ENCODE measurements around the gene QRSL1. TPM values are rescaled to one million over a fixed set of nuclear protein-coding genes. Genes with fewer than 3 reads are reported as not detected.

The QRSL1 gene
- total RNA-seq, 1 experiment from 2014 or later, result 19.5 TPM

DNA sequence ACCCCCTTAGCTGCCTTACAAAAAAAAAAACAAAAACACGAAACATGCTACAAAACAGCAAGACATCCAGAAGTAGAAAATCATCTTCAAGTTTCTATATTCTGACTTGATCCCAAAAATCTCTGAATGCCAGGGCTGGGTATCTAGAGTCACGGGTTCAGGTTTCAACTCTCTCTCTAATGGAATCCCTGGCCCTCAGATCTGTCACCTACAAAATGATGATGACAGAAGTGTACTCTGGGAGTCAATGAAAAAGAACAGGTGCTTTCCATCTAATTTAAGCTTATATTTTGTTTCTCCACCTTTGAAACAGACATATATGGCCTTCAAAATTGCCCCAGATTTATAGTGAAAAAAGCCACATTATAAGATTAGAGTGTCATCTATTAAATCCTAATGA is 18.3 kb upstream of the QRSL1 start:
- Mint-ChIP-seq H3K4me3 (no peak overlapping the region), H3K27ac (no peak overlapping the region), H3K4me1 (peaks cover 53 to 66% of the 10 kb centered on the region in 2 experiments), H3K27me3 (ENCODE audit: low read depth) (no peaks in the 10 kb centered on the region), H3K36me3 (ENCODE audit: insufficient read depth in 1 of 3, low read depth in 3 of 3) (peaks cover 13 to 33% (median 13%) of the 10 kb centered on the region in 3 experiments), H3K9me3 (peaks cover 10 to 16% of the 10 kb centered on the region in 2 experiments)
- no peak overlapping the region for H3K4ac ChIP-seq (ENCODE audit: low read depth, low read length)
- H3K27me3 ChIP-seq (ENCODE audit: insufficient read depth, low read length), result no peaks in the 10 kb centered on the region
- no peak overlapping the region for H4K5ac ChIP-seq (ENCODE audit: insufficient read length, low read depth, low read length)
- no peak overlapping the region for H2BK12ac ChIP-seq (ENCODE audit: insufficient read length, low read depth, low read length)
- H3K4me2 ChIP-seq (ENCODE audit: insufficient read depth, insufficient read length, low read length), result no peak overlapping the region
- no peak overlapping the region for H4K8ac ChIP-seq (replicated peaks; ENCODE audit: insufficient read length, low read depth, low read length)
- H3K14ac ChIP-seq (ENCODE audit: insufficient read depth, low read length), result no peak overlapping the region
- no peaks in the 10 kb centered on the region for H3K79me1 ChIP-seq (ENCODE audit: insufficient read depth, low read depth, low read length, poor library complexity, severe bottlenecking)
- WGBS (ENCODE audit: extremely low coverage, insufficient read length, low lambda C conversion rate), result no CpG with 5 or more reads among the region's 2 CpGs
- H3K9me3 ChIP-seq (ENCODE audit: control insufficient read depth, low read depth, low read length), result no peaks in the 10 kb centered on the region
- no peak overlapping the region for H2BK15ac ChIP-seq (ENCODE audit: low read depth, low read length)
- peaks cover 9% of the 10 kb centered on the region; the same call in 1 of the 2 replicates for H3K4me1 ChIP-seq (ENCODE audit: insufficient read depth, low read length)
- no peak overlapping the region for H2BK120ac ChIP-seq (ENCODE audit: low read depth, low read length, poor library complexity, severe bottlenecking)
- H2BK5ac ChIP-seq (ENCODE audit: insufficient read length, low read length), result no peak overlapping the region
- no peak overlapping the region for H2AK5ac ChIP-seq (ENCODE audit: insufficient read length, low read length)
- no peak overlapping the region for H4K91ac ChIP-seq (ENCODE audit: insufficient read length, low read depth, low read length)
- H3K23me2 ChIP-seq (ENCODE audit: insufficient read length, low read depth, low read length, poor library complexity, severe bottlenecking), result no peaks in the 10 kb centered on the region
- no peak overlapping the region for H3K23ac ChIP-seq (ENCODE audit: insufficient read length, low read depth, low read length)
- no peaks in the 10 kb centered on the region for H4K20me1 ChIP-seq (ENCODE audit: control insufficient read depth, insufficient read depth, insufficient read length)
- H3K9ac ChIP-seq (ENCODE audit: extremely low read depth, insufficient read length, low read length), result no peak overlapping the region
- no peak overlapping the region for H3T11ph ChIP-seq (ENCODE audit: low read length)
- no peak overlapping the region for H2AFZ ChIP-seq (ENCODE audit: low read length)
- no peak overlapping the region for H2BK20ac ChIP-seq (ENCODE audit: low read depth, low read length, poor library complexity, severe bottlenecking)
- H3K56ac ChIP-seq (ENCODE audit: insufficient read length, low read depth, low read length), result no peak overlapping the region
- H3K79me2 ChIP-seq (ENCODE audit: insufficient read depth, low read length), result no peaks in the 10 kb centered on the region
- TF ChIP-seq, protein P1, sequence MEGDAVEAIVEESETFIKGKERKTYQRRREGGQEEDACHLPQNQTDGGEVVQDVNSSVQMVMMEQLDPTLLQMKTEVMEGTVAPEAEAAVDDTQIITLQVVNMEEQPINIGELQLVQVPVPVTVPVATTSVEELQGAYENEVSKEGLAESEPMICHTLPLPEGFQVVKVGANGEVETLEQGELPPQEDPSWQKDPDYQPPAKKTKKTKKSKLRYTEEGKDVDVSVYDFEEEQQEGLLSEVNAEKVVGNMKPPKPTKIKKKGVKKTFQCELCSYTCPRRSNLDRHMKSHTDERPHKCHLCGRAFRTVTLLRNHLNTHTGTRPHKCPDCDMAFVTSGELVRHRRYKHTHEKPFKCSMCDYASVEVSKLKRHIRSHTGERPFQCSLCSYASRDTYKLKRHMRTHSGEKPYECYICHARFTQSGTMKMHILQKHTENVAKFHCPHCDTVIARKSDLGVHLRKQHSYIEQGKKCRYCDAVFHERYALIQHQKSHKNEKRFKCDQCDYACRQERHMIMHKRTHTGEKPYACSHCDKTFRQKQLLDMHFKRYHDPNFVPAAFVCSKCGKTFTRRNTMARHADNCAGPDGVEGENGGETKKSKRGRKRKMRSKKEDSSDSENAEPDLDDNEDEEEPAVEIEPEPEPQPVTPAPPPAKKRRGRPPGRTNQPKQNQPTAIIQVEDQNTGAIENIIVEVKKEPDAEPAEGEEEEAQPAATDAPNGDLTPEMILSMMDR (conservative IDR thresholded peaks at IDR 0.05), result no peak
- no peak for DNase-seq
- no peak overlapping the region for H3K18ac ChIP-seq (ENCODE audit: insufficient read length, low read depth, low read length)
- H3K27ac ChIP-seq (ENCODE audit: insufficient read length, low read depth, low read length), result no peak overlapping the region

Measured in H9 (cell line).